NCI-H1048 (cell line): Measurements from ENCODE around the gene EPB41L2.
A peak's percentile ranks its signal among the peaks of the same experiment; 100 is the strongest.

Experiments used
- DNase-seq: peaks from one replicate; lab custom pipeline; 2025; lab: John Stamatoyannopoulos, UW

The EPB41L2 gene

DNA sequence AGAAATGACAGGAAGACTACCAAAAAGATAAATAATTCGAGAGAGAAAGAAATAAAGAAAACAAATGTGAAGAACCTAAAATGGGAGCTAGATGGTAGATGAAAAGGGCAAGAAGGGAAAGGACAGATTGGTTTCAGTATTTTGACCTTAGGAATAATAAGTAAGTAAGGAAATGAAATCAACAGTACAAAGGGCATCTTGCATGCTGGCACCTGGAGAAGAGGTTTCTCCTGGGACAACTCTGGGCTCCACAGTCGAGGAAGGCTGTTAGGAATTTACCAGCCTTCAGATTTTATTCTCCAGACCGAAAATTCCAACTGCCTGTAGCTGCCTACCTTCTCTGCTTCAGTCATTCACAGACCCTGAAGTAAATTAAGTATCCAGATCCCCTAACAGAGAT, 155.4 kb downstream of the EPB41L2 start:
- no peak for DNase-seq

DNA sequence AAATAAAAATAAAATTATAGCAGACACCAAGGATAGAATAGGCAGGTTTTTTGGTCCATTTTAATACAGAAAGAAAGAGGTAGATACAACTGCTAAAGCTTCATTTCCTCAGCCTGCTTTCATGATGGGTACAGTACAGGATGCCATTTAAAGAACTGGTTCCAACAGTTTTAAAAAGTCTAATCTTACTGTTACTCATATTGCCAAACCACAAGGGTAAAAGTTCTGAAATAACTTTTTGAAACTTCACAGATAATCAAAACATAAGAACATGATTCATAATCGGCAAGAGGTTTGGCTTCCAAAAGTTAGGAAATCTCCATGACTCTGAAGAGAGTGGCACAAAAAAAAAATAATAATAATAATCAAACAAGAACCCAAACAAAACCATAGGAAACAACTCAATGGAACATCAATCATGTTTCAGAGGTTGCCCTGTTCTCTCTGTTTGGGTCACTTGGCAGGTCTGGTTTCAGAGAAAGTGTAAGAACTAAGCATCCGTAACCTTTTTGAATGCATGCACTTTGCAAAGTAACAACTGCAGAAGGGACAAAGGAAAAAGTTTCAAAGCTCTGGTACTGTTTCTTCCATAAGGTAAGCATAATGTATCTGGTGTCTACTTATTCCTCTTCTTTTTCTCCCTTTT, 156.2 kb downstream of the EPB41L2 start:
- DNase-seq = no peak

DNA sequence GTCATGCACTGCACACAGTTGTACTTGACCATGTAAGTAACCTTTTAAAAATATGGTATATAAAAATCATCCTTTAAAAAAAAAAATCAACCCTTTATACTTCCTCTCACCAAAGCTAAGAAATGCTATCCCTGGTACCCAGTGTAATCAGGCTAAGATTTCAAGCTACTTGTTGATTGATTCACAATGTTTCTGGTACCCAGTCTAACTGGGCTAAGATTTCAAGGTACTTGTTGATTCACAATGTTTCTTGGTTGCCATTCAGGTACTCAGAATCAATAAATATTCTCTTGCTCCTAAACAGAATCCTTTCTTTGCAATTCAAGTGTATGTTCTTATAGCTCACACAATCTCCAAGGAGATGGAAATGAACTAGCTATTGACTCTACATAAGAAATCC, 159.4 kb downstream of the EPB41L2 start:
- DNase-seq = no peak

DNA sequence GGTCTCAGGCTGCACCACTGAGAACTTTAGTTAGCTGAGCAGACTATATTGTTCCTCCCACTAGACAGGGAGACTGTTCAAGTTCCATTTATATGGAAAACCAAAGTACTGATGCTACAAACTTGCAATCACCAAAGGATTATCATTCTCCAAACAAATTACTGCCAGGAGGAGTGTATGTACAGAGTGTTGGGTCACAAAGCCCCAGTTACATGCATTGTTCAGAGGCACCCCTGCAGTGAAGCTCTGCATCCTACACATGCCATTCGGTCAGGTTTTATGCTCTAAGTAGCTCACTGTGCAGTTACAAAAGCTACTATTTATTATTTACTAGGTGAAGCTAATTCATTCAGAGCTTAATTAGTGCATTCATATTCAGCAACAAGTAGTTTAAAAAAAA, 160.0 kb downstream of the EPB41L2 start:
- DNase-seq = no peak

DNA sequence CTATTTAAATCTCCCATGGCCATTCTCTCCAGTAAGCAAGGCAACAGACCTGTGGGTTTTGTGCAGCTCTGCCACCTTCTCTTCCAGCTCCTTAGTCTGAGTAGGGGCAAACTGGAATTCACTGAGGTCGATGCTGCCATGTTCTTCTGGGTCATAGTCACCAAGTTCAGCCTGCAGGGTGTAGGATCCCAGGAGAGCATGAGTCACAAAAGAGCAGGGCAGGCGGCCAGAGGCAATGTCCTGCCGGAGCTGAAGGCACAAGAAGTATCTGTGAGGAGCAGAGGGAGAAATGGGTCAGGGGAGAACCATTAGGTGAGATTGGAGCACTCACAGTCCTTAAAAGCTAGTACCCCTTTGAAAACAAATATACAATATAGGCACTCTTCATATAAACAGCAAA, 162.1 kb downstream of the EPB41L2 start:
- DNase-seq = no peak

DNA sequence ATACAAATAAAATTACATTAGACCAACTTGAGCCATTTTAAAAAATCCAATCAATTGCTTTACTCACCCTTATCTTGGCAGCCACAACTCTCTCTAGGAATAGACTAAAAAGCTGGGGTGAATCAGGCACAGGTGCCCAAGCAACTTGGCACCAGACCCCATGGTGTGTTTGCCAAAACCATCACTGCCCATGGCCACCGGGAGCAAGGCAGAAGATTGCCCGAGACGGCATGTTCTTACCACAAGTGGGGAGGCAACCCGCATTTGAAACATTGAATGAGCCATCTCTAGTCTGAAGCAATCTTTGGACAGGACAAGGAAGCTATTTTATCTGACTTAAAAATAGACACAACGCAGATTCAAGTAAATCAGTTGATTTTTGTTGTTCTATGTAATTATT, 166.8 kb downstream of the EPB41L2 start:
- DNase-seq = no peak

DNA sequence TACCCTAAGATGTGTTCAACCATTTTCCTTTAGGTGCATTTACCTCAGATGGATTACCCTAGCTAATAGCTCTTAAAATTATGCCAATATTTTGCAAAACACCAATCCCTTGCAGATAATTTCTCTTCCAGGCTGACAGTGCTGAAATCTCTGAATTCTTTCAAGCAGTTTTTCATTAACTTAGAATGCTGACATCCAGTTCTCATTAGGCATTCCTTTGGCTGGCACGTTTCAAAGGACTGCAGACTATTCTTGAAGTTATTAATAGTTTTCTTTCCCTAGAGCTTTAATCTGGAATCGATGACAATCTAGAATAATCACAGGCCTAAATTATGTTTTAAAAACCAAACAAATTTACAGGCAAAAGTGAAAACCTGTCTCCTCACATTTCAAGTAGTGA, 167.5 kb downstream of the EPB41L2 start:
- DNase-seq = no peak

DNA sequence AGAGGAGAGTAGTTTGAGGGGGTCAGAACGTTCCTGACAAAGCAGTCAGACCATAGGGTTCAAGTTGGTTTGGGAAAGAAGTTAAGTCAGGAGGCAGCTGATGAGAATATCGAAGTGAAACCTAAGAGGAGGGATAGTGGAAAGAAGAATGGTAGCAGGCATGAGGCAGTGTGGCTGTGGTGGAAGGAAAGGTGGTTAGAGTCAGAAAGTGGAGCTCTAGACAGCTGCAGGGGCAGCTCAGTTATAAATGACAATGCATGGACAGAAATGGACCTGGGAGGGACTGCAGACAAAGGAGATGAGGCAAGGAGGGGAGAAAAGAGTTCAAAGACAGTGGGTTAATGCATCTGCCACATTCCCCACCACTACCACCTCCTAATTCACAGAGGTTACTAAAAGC, 169.3 kb downstream of the EPB41L2 start:
- no peak for DNase-seq

DNA sequence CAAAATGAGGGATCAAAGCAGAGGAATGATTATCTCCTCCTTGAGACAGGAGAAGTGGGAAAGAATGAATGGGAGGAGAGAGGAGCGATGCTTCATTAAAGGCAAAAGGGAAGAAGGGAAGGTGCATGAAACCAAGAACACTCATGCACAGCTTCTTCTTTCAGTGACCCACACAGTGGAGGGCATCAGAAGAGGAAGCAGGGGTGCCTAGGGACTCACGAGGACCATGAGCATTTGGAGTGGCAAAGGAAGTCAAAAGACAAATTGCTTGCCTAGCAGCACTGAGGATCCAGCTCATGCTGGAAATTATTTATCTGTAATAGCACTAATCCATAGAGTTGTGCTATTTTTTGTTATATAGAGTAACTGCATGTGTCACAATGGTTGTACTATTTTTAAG, 169.8 kb downstream of the EPB41L2 start:
- DNase-seq = no peak

DNA sequence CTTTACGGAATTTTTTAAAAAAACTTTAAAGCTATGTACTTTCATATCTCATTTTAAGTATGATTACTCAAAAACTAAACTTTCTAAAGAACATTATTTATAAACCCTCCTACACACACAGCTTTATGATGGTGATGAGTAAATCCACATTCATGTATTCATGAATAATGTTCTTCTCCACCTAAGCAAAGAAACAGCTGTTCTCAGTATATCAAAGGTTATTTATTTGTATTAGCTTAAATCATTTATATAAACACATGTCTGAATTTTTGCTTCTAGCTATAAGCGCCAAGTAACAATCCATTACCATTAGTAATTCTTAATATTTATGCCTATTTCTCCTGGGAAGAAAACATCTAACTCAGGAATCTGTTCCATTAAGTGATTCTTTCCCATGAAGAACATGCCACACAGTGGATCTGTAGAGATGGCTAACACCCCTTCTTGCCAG, 172.5 kb downstream of the EPB41L2 start:
- no peak for DNase-seq

DNA sequence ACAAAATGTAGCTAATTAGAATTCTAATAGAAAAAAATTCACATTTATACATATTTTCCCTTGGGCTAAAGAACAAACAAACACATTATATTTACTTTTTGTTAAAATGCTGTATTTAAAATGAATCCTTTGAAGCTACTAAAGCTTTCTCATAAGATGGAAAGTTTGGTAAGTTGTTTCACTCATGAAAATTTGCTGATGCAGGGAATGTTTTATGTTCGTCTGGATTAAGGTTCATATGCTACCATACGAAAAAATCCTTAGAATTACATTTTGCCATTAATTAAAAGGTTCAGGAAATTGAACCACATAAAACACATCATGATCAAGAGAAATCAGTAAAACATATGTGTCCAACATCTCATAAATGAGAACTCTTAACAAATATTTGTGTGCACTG, 173.6 kb downstream of the EPB41L2 start:
- DNase-seq = no peak

DNA sequence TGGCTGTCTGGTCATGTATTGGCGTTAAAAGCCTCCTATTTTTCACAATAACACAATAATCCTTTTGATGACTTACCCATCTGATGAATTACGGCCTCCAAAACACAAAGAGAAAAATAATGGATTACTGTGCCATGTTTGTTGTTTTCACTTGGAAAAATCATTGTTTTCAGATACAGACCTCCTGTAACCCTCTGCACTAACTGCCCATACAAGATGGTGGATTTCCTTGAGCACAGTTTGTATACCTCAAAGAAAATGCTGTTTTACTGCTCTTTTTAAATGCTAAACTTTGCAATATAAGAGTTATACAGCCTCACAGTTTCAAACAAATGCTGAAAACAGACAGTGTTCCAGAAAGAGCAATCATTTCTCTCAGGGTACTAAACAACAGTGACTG, 174.8 kb downstream of the EPB41L2 start:
- no peak for DNase-seq

DNA sequence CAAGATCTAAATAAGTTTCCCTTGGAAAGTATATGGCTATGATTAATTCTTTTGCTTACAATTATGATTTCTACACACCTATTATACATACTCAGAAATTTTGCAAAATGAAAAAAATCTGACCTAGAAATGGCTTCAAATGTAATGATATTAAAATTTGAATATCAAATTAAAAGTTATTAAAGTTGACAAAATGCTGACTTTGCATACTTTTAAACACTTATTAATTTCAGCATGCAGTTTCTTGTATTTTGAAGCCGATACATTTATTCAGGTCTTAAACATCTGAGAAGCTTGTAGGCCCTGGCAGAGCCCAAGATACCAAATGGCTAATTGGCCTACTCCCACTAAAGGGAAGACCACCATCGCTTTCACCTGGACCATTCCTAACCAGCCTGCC, 176.1 kb downstream of the EPB41L2 start:
- no peak for DNase-seq

DNA sequence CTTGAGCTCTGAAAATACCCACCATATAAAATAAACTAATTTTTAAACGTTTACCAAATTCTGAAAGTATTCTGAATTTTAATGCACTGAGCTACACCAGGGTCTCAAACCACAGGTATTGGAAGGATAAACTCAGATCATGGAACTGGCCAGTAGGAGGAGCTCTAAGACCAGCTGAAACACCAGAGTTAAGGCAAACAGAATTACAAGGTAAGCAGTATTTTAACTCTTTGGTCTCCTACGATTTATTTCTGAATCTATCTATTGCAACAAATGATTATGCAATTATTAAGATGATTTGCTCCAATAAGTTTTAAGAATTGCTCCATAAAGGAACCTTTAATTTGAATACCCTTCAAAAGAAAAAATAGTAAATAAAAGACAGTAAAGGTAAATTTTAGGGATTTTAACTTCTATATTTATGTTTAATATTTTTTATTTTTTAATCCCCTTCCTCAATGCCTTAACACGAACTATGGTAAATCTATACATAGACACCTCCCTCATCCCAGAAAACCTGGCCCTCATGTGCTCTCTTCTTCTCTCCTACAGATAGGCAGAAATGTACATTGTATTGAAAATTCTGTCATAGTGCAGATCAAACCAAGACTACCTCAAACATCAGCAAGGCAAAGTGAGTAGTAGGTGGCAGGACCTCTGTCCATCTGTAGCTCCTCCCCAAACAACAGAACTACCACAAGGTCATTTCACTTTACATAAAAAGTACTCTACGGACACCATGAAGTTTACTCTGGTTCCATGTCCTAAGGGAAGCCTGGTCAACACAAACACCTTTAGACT, 177.5 kb downstream of the EPB41L2 start:
- DNase-seq = peak; percentile 48

DNA sequence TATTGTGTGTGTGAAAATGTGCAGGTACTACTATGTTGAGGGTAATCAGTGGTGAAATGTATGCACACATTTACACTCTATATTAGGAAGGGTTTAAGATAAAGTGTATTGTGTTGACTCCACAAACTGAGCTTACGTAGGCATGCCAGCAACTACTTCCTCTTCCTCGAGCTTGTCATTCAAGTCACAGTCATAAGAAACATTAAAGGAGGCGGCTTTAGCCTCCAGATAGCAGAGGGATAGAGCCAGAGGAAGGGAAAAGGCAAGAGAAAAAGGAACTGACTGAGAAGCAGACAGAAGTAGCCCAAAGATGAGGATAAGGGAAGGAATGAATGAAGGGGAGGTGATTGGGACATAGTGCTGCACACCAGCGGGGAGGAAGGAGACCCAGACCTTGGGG, 180.7 kb downstream of the EPB41L2 start:
- DNase-seq = no peak

DNA sequence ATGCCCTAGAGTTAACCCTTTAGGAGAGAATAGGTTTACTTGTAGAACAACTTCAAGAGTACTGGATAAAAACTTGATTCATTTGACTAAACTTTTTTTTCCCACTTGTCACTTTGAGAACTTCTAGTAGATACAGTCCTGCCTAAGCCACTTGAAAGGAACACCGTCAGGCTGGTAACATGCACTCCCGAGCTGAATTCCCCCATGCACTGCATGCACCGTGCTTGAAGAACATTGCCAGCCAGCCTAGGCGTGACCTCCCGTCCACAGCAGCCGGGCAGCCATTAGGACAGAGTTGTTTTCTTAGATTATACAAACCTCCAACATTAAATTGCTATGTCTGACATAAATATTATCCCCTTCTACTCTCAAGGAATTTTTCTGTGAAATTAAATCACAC, 183.2 kb downstream of the EPB41L2 start:
- DNase-seq = no peak

DNA sequence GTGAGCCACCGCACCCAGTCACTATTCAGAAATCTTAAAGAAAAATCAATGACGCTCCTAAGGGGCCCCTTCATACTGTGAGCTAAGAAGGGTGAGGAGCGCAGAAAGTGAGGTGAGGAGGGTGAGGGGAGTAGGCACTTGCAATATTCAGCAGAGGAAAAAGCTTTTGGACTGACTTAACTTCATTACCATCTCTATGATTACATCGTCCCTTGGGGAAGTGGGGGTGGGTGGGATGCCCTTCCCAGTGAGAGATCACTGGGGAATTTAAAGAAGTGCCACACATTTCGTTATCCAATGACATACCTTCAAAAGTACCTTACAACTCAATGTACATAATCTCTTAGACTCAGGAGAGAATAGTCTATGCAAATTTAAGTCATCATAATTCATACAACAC, 189.3 kb downstream of the EPB41L2 start:
- no peak for DNase-seq

DNA sequence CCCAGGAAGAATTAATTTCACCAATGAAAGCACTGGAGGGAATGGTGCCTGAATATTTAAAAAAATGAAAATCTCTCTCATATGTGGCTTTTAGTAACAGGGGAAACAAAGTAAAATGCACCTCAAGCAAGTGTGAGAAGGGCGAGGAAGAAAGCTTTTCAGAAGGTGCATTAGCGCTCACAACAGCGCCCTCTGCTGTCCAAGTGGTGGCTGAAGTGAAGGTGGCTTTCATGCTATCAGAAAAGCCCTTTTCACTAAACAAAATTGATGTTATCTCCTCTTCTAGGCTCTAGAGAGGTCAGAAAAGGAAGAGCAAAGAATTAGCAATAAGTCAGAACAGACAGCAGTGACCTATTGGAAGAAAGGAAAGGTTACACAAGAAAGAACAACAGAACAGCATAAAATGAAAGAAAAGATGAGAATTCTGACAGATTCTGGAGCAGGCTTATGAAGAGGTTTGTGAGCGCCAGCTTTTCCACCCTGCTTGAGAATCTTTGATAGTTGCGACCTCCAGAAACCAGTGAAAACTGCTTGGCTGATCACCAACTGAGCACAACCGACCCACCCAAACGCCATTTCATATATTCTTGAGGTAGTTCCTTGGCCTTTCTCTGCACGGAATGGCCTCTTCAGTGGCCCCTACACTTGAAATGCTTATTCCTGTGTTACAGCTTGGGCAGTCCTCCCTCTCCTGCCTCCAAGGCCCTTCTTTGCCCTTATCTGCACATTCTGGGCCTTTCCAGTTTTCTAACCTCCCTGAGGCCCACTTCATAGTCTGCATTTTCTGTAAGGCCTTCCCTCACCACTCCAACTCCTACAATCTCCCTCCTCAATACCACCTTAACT, 190.6 kb downstream of the EPB41L2 start:
- DNase-seq = no peak

DNA sequence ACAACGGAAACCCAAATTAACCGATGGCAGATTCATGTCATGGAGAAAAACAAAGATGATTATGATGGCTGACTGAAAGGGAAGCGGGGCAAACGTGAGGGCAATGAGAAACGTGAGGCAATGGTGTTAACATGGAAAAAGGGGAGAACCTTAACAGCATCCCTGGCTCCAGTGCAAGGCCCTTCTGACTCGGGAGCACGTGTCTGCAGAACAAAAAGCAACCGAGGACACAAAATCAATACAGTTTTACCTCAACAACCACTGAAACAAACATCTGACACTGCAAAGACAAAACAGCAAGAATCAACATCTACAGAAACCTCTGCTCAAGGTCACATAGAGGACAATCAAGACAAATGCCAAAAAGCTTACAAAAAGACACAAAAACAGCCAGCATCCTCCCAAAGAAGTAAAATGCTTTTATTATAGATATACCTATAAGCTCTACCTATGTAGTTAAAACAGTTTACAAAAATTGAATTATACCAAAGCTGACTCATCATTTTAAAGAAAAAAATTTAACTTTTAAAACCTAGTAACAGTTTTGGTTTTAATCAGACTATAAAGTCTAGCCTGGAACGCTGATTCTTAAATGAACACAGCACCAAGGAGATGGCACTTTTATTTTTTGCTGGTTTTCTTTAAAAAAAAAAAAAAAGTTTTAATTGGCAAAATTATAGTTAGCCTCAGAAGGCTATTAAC, 192.7 kb downstream of the EPB41L2 start:
- DNase-seq = no peak

DNA sequence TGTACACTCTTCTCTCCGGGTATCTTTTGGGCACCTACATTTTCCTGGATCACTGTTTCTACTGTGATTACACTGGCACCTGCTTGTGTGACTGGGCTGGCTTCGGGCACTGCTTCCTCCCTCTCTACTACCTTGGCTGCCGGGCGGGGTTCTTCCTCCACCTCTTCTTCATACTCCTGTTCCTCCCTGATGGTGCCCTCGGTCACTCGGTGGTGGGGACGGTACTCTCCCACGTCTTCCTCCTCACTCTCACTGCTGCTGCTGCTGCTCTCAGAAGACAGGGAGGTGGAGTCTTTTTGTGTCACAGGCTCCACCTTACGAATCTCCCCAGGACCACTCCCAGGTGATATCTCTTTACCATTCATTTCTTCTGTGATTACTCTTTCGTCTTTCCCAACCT, 193.4 kb downstream of the EPB41L2 start:
- no peak for DNase-seq

DNA sequence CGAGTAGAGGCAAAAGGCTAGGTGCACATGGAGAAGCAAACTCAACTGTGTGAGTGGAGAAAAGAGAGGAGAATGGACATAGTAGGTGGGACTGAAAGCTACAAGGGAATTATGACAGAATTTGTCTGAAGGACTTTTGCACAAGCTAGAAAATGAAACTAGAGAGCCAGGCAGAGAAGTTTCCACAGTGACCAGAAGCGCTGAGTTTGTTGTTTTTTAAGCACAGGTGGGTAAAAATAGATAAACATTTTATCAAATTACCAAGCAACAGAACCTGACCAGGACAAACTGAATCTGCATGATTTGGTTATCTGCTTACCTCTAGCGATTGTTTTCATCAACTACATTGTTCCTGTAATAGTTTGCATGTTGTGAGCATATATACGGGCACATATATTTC, 197.3 kb downstream of the EPB41L2 start:
- DNase-seq = no peak

DNA sequence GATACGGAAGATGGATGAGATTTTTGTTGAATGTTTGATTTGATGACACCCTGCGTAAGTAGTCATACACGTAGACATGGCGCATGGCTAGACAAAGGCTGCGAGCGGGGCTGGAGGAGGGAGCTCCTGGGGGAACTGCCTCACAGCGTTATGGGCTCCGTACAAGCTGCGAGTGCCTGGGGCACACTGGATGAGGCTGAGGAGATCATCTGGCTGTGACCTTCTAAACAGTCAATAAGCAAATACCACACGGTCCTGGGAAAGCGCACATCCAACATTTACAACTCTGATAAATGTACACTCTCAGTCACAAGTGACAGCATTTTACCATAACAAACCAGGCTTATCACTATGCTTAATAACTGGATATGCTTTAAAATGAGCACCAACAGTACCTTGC, 198.7 kb downstream of the EPB41L2 start:
- no peak for DNase-seq
